Naive B cell (primary cell): ENCODE results near the gene CR2. TPM values are rescaled to one million over a fixed set of nuclear protein-coding genes. Genes with fewer than 3 reads are reported as not detected.
"Not testable (repeated sequence)": the region's sequence is repeated elsewhere in the genome, so short reads cannot be mapped to it uniquely, and the experiment has no call there.

Experiments
- ATAC-seq, 2 donors: fragments of 150-1000 bp; cut with Tn5 transposase; 2 replicates each; pipeline ENCODE4 v1.10.0; 2021; ENCODE audit warnings: low read depth in 2 of 2, mild to moderate bottlenecking in 2 of 2, moderate library complexity in 2 of 2
- DNase-seq: peaks from one replicate; pipeline ENCODE4 v3.0.0; 2022
- H3K27ac Mint-ChIP-seq, 6 donors: one replicate each; pipeline ENCODE4 v1.8.0; 2020 to 2022; ENCODE audit warnings: mild to moderate bottlenecking in 6 of 6, mixed read lengths in 6 of 6, moderate library complexity in 5 of 6, inconsistent platforms in 2 of 6
- H3K27me3 Mint-ChIP-seq, 3 donors: one replicate each; pipeline ENCODE4 v1.8.0; 2021 to 2022; ENCODE audit warnings: mixed read lengths in 3 of 3, mild to moderate bottlenecking in 1 of 3
- H3K36me3 Mint-ChIP-seq, 2 donors: one replicate each; pipeline ENCODE4 v1.8.0; 2020 to 2022; ENCODE audit warnings: mixed read lengths in 2 of 2, inconsistent platforms in 1 of 2, mild to moderate bottlenecking in 1 of 2
- H3K4me1 Mint-ChIP-seq, 3 donors: one replicate each; pipeline ENCODE4 v1.8.0; 2020 to 2022; ENCODE audit warnings: mixed read lengths in 3 of 3, inconsistent platforms in 1 of 3, mild to moderate bottlenecking in 1 of 3, moderate library complexity in 1 of 3
- H3K4me3 Mint-ChIP-seq, 8 donors: one replicate each; pipeline ENCODE4 v1.8.0; 2020 to 2022; ENCODE audit warnings: mild to moderate bottlenecking in 8 of 8, mixed read lengths in 8 of 8, moderate library complexity in 8 of 8, inconsistent platforms in 2 of 8
- H3K9me3 Mint-ChIP-seq, 7 donors: one replicate each; pipeline ENCODE4 v1.8.0; 2020 to 2022; ENCODE audit warnings: mixed read lengths in 7 of 7, mild to moderate bottlenecking in 5 of 7, inconsistent platforms in 2 of 7, moderate library complexity in 1 of 7
- polyA plus RNA-seq, 6 donors: library from polyadenylated mRNA; unstranded; fragments of 300-500 nt; fragmentation: Illumina TruSeq; gene quantifications; one replicate each; pipeline ENCODE4 v1.2.3, GENCODE V29; 2021; ENCODE audit warnings: low read depth in 6 of 6

Gene CR2
- polyA plus RNA-seq, 6 donors from 2014 or later: 78.0 to 142 (median 111) TPM

GRCh38 chr1:207459008-207459407, 4.9 kb downstream of the CR2 start:
- DNase-seq (no peak), ATAC-seq (no peak)
- Mint-ChIP-seq H3K27ac (peak overlapping the region in 1 of 6 donors; percentile 55), H3K4me1 (peaks cover 0 to 33% (median 25%) of the 10 kb centered on the region in 3 donors), H3K36me3 (peaks cover 9 to 10% of the 10 kb centered on the region in 2 donors), H3K9me3 (no peaks in the 10 kb centered on the region), H3K4me3 (no peak overlapping the region), H3K27me3 (no peaks in the 10 kb centered on the region)

- Mint-ChIP-seq H3K4me3 (peak overlapping the region in 3 of 8 donors; percentile 2 to 27 (median 26)), H3K4me1 (peaks cover 10 to 44% (median 36%) of the 10 kb centered on the region in 3 donors), H3K9me3 (no peaks in the 10 kb centered on the region)
These were observed 7.5 kb downstream of the CR2 start for GRCh38 chr1:207461649-207462048.

GRCh38 chr1:207462535-207462934, 8.4 kb downstream of the CR2 start:
- ATAC-seq: no peak
- Mint-ChIP-seq H3K9me3 (no peaks in the 10 kb centered on the region), H3K4me1 (peaks cover 13 to 44% (median 40%) of the 10 kb centered on the region in 3 donors), H3K27ac (peak overlapping the region in 3 of 6 donors; percentile 0 to 92 (median 55)), H3K36me3 (peaks cover 10 to 30% of the 10 kb centered on the region in 2 donors), H3K27me3 (no peaks in the 10 kb centered on the region), H3K4me3 (peak overlapping the region in 2 of 8 donors; percentile 1 to 49)
- DNase-seq: no peak

More at GRCh38 chr1:207461649-207462048, 7.5 kb downstream of the CR2 start:
- Mint-ChIP-seq H3K27me3 (no peaks in the 10 kb centered on the region), H3K36me3 (peaks cover 10 to 22% of the 10 kb centered on the region in 2 donors), H3K27ac (peak overlapping the region in 5 of 6 donors; percentile 25 to 94 (median 43))
- ATAC-seq (no peak), DNase-seq (no peak)

- H3K36me3 Mint-ChIP-seq: peaks cover 10 to 31% of the 10 kb centered on the region in 2 donors
- ATAC-seq (no peak), DNase-seq (no peak)
- peak overlapping the region in 1 of 8 donors; percentile 9 for H3K4me3 Mint-ChIP-seq
- peak overlapping the region in 5 of 6 donors; percentile 27 to 76 (median 42) for H3K27ac Mint-ChIP-seq
- H3K9me3 Mint-ChIP-seq: no peaks in the 10 kb centered on the region
- H3K27me3 Mint-ChIP-seq: no peaks in the 10 kb centered on the region
- peaks cover 13 to 44% (median 40%) of the 10 kb centered on the region in 3 donors for H3K4me1 Mint-ChIP-seq
These were observed 8.9 kb downstream of the CR2 start for GRCh38 chr1:207463021-207463420.

- H3K36me3 Mint-ChIP-seq: peaks cover 10 to 34% of the 10 kb centered on the region in 2 donors
- ATAC-seq (no peak), DNase-seq (no peak)
- H3K27ac Mint-ChIP-seq: peak overlapping the region in 4 of 6 donors; percentile 9 to 90 (median 42)
- H3K27me3 Mint-ChIP-seq: no peaks in the 10 kb centered on the region
- H3K4me3 Mint-ChIP-seq: peak overlapping the region in 1 of 8 donors; percentile 13
- H3K4me1 Mint-ChIP-seq: peaks cover 17 to 44% (median 40%) of the 10 kb centered on the region in 3 donors
- H3K9me3 Mint-ChIP-seq: no peaks in the 10 kb centered on the region
These were observed 9.4 kb downstream of the CR2 start for GRCh38 chr1:207463571-207463970.

- Mint-ChIP-seq H3K36me3 (peaks cover 32 to 69% of the 10 kb centered on the region in 2 donors), H3K4me3 (no peak overlapping the region), H3K9me3 (no peaks in the 10 kb centered on the region), H3K4me1 (peaks cover 0 to 21% (median 19%) of the 10 kb centered on the region in 3 donors), H3K27me3 (no peaks in the 10 kb centered on the region), H3K27ac (peak overlapping the region in 4 of 6 donors; percentile 31 to 59 (median 51))
- DNase-seq (no peak), ATAC-seq (no peak)
These were observed 16.8 kb downstream of the CR2 start for GRCh38 chr1:207470927-207471326.

GRCh38 chr1:207474210-207474609, 20.1 kb downstream of the CR2 start:
- DNase-seq (no peak), ATAC-seq (no peak)
- H3K27ac Mint-ChIP-seq: peak overlapping the region in 1 of 6 donors; percentile 27
- no peaks in the 10 kb centered on the region for H3K27me3 Mint-ChIP-seq
- peaks cover 46 to 63% of the 10 kb centered on the region in 2 donors for H3K36me3 Mint-ChIP-seq
- peaks cover 5 to 17% (median 6%) of the 10 kb centered on the region in 3 donors for H3K4me1 Mint-ChIP-seq
- no peak overlapping the region for H3K4me3 Mint-ChIP-seq
- no peaks in the 10 kb centered on the region for H3K9me3 Mint-ChIP-seq

GRCh38 chr1:207486198-207486597, 32.1 kb downstream of the CR2 start:
- Mint-ChIP-seq H3K9me3 (no peaks in the 10 kb centered on the region), H3K36me3 (peaks cover 31 to 40% of the 10 kb centered on the region in 2 donors), H3K4me3 (no peak overlapping the region), H3K27ac (peak overlapping the region; percentile 1 to 94 (median 23)), H3K4me1 (peaks cover 0 to 11% (median 0%) of the 10 kb centered on the region in 3 donors), H3K27me3 (no peaks in the 10 kb centered on the region)
- DNase-seq (no peak), ATAC-seq (no peak)

GRCh38 chr1:207487636-207488035, 33.5 kb downstream of the CR2 start:
- Mint-ChIP-seq H3K27me3 (no peaks in the 10 kb centered on the region), H3K4me1 (peaks cover 0 to 11% (median 0%) of the 10 kb centered on the region in 3 donors), H3K36me3 (peaks cover 31 to 35% of the 10 kb centered on the region in 2 donors), H3K27ac (peak overlapping the region in 5 of 6 donors; percentile 26 to 82 (median 55)), H3K4me3 (no peak overlapping the region), H3K9me3 (no peaks in the 10 kb centered on the region)
- DNase-seq (no peak), ATAC-seq (no peak)

GRCh38 chr1:207493212-207493611, 39.1 kb downstream of the CR2 start:
- peaks cover 0 to 9% of the 10 kb centered on the region in 2 donors for H3K36me3 Mint-ChIP-seq
- no peak for ATAC-seq
- H3K9me3 Mint-ChIP-seq: no peaks in the 10 kb centered on the region
- no peak overlapping the region for H3K4me3 Mint-ChIP-seq
- peaks cover 19 to 26% (median 21%) of the 10 kb centered on the region in 3 donors for H3K4me1 Mint-ChIP-seq
- no peak for DNase-seq
- no peak overlapping the region for H3K27ac Mint-ChIP-seq
- no peaks in the 10 kb centered on the region for H3K27me3 Mint-ChIP-seq

GRCh38 chr1:207494171-207494570, 40.0 kb downstream of the CR2 start:
- no peak for ATAC-seq
- DNase-seq: no peak
- Mint-ChIP-seq H3K9me3 (no peaks in the 10 kb centered on the region), H3K4me1 (peaks cover 26 to 35% (median 31%) of the 10 kb centered on the region in 3 donors), H3K36me3 (peaks cover 0 to 9% of the 10 kb centered on the region in 2 donors), H3K27me3 (no peaks in the 10 kb centered on the region), H3K4me3 (no peak overlapping the region), H3K27ac (no peak overlapping the region)

GRCh38 chr1:207495281-207495680, 41.2 kb downstream of the CR2 start:
- H3K36me3 Mint-ChIP-seq, ATAC-seq, H3K9me3 Mint-ChIP-seq, H3K27me3 Mint-ChIP-seq: not testable (repeated sequence)
- Mint-ChIP-seq H3K4me3 (peak overlapping the region; percentile 86 to 97 (median 95)), H3K27ac (peak overlapping the region in 5 of 6 donors; percentile 33 to 96 (median 86)), H3K4me1 (peaks cover 30 to 40% (median 33%) of the 10 kb centered on the region in 3 donors)
- DNase-seq: peak; percentile 18

GRCh38 chr1:207495801-207496792, 42.0 kb downstream of the CR2 start, which contains the start of gene CR1:
Gene CR1 (plus strand): TSS chr1:207496157. CDS start chr1:207496268, 111 bp downstream.
- ATAC-seq (peak; percentile 75), DNase-seq (peak; percentile 68)
- H3K36me3 Mint-ChIP-seq: no peaks in the 10 kb centered on the region
- no peaks in the 10 kb centered on the region for H3K9me3 Mint-ChIP-seq
- H3K27me3 Mint-ChIP-seq: no peaks in the 10 kb centered on the region
- peak within 1 kb of the TSS; percentile 86 to 97 (median 95) for H3K4me3 Mint-ChIP-seq
- peak within 1 kb of the TSS; percentile 53 to 97 (median 94) for H3K27ac Mint-ChIP-seq
- peaks cover 30 to 40% (median 33%) of the 10 kb centered on the region in 3 donors for H3K4me1 Mint-ChIP-seq
